ENCODE results near the gene ADCY6.

Gene ADCY6

DNA sequence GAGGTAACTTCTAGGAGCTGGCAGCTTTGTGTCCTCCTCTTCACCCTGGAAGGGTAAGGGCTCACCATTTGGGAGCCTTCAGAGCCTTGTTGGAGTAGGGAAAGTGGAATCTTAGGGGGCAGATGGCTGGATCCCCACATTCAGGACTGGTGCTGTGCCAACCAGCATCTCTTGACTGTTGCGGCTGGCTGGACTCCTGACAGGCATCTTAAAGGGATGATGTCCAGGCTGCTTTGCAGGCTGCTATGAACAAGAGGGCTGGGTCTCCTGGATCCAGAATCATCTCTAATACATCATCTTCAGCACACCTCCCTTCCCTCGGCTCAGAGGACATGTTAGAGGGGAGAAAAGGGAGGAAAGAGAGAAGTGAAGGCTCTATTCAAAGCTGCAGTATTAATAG, 33.8 kb upstream of the ADCY6 start (continued):
- TF ChIP-seq, protein P1, sequence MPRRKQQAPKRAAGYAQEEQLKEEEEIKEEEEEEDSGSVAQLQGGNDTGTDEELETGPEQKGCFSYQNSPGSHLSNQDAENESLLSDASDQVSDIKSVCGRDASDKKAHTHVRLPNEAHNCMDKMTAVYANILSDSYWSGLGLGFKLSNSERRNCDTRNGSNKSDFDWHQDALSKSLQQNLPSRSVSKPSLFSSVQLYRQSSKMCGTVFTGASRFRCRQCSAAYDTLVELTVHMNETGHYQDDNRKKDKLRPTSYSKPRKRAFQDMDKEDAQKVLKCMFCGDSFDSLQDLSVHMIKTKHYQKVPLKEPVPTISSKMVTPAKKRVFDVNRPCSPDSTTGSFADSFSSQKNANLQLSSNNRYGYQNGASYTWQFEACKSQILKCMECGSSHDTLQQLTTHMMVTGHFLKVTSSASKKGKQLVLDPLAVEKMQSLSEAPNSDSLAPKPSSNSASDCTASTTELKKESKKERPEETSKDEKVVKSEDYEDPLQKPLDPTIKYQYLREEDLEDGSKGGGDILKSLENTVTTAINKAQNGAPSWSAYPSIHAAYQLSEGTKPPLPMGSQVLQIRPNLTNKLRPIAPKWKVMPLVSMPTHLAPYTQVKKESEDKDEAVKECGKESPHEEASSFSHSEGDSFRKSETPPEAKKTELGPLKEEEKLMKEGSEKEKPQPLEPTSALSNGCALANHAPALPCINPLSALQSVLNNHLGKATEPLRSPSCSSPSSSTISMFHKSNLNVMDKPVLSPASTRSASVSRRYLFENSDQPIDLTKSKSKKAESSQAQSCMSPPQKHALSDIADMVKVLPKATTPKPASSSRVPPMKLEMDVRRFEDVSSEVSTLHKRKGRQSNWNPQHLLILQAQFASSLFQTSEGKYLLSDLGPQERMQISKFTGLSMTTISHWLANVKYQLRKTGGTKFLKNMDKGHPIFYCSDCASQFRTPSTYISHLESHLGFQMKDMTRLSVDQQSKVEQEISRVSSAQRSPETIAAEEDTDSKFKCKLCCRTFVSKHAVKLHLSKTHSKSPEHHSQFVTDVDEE (CRISPR knock-in tag; IDR thresholded peaks at IDR 0.05) = no peak
- TF ChIP-seq TCF4 (CRISPR knock-in tag; IDR thresholded peaks at IDR 0.05; ENCODE audit: borderline replicate concordance) = no peak

DNA sequence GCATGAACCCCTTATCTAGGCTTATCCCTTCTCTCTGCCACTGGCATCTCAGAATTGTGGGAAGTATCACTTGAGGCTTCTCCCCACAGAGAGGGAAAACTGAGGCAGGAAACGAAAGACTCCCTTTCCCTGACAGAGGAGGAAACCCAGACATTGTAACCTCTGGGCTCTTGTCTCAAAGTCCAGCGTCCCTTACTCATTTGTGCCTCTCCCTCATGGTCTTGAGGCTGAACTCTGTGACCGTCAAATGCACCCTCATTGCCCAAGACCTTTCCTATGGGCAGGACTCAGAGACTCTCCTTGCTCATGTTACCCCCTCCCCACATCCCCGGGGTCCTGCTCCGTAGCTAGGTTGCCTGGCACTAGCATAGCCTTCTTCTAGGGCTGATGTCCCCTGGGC, 33.2 kb upstream of the ADCY6 start:
- ATAC-seq = no peak
- TF ChIP-seq TOX (CRISPR knock-in tag; IDR thresholded peaks at IDR 0.05; ENCODE audit: borderline replicate concordance) (no peak), ZFP30 (CRISPR knock-in tag; IDR thresholded peaks at IDR 0.05) (no peak), GLIS3 (CRISPR knock-in tag; IDR thresholded peaks at IDR 0.05) (no peak), ZC3H10 (CRISPR knock-in tag; IDR thresholded peaks at IDR 0.05) (no peak), ZNF565 (CRISPR knock-in tag; conservative IDR thresholded peaks at IDR 0.05; ENCODE audit: low read depth) (no peak), PATZ1 (CRISPR knock-in tag; IDR thresholded peaks at IDR 0.05; ENCODE audit: borderline replicate concordance) (no peak), ZFP3 (CRISPR knock-in tag; IDR thresholded peaks at IDR 0.05) (no peak), TCF4 (CRISPR knock-in tag; IDR thresholded peaks at IDR 0.05; ENCODE audit: borderline replicate concordance) (no peak), ISL1 (CRISPR knock-in tag; IDR thresholded peaks at IDR 0.05) (no peak), PPARA (CRISPR knock-in tag; IDR thresholded peaks at IDR 0.05; ENCODE audit: borderline replicate concordance) (no peak), BACH2 (CRISPR knock-in tag; IDR thresholded peaks at IDR 0.05; ENCODE audit: borderline replicate concordance) (no peak), ARNTL (CRISPR knock-in tag; IDR thresholded peaks at IDR 0.05; ENCODE audit: borderline replicate concordance, low read depth) (no peak), ESRRG (CRISPR knock-in tag; IDR thresholded peaks at IDR 0.05) (no peak), POU6F1 (CRISPR knock-in tag; IDR thresholded peaks at IDR 0.05; ENCODE audit: borderline replicate concordance, low read depth) (no peak)

DNA sequence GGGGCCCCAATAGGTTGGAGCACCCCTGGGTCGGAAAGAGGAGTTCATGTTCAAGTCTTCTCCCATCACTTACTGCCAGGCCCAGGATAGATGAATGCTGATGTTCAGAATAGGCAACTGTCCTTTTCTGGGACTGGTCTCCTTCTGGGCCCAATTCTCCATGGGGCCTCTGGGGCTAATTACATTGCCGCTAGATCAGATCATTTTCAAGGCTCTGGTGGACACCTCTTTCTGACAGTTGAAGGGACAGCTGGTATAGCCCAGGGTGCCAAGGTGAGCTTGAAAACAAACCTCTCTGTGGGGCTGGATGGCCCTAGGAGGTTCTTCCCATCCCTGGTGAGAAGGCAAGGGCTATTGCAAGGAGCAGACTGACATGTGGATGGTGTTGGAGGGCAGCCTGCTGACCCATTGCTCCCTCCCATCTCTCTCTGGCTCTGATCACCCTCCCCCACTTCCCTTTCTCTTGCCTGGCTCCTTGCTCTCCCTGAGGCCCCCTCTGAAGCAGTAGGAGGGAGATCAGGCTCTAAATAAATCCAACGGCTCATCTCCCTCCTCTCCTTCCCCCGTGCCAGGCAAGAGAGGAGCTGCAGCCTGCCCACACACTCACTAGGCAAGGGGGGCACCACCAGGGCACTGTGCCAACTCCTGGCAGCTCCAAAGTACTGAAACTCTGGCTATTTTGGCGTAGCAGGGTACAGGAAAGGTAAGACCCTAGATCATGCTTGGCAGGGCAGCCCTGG, 31.3 kb upstream of the ADCY6 start:
- TF ChIP-seq CREB5 (CRISPR knock-in tag; IDR thresholded peaks at IDR 0.05; ENCODE audit: low read depth) (no peak), ZNF70 (CRISPR knock-in tag; IDR thresholded peaks at IDR 0.05) (no peak), CSDC2 (CRISPR knock-in tag; IDR thresholded peaks at IDR 0.05) (no peak), TCF4 (CRISPR knock-in tag; IDR thresholded peaks at IDR 0.05; ENCODE audit: borderline replicate concordance) (no peak), PPARA (CRISPR knock-in tag; IDR thresholded peaks at IDR 0.05; ENCODE audit: borderline replicate concordance) (no peak), ZFP3 (CRISPR knock-in tag; IDR thresholded peaks at IDR 0.05) (no peak)
- ATAC-seq = no peak

- ATAC-seq = no peak; the same call in 2 of the 3 replicates
- TF ChIP-seq SNAI2 (CRISPR knock-in tag; IDR thresholded peaks at IDR 0.05) = no peak
- no peak for TF ChIP-seq PPARA (CRISPR knock-in tag; IDR thresholded peaks at IDR 0.05; ENCODE audit: borderline replicate concordance)
- no peak for TF ChIP-seq ZC3H10 (CRISPR knock-in tag; IDR thresholded peaks at IDR 0.05)
- no peak for TF ChIP-seq PATZ1 (CRISPR knock-in tag; IDR thresholded peaks at IDR 0.05; ENCODE audit: borderline replicate concordance)
- no peak for TF ChIP-seq GLIS3 (CRISPR knock-in tag; IDR thresholded peaks at IDR 0.05)
- TF ChIP-seq RARB (CRISPR knock-in tag; IDR thresholded peaks at IDR 0.05) = no peak
- no peak for TF ChIP-seq POU6F1 (CRISPR knock-in tag; IDR thresholded peaks at IDR 0.05; ENCODE audit: borderline replicate concordance, low read depth)
- TF ChIP-seq BACH2 (CRISPR knock-in tag; IDR thresholded peaks at IDR 0.05; ENCODE audit: borderline replicate concordance) = no peak
Observed at GRCh38 chr12:48818831-48819590, 30.1 kb upstream of the ADCY6 start.

Data from SK-N-SH treated with all-trans-retinoic acid at 6 μM for 48 hours (cell line).